K562 (cell line): Measurements from ENCODE around the gene RAB40B. TPM values are rescaled to one million over a fixed set of nuclear protein-coding genes. Genes with fewer than 3 reads are reported as not detected.

Experiments used
- ARNT ChIP-seq, 2 experiments: fragments of 450-650 bp; IDR thresholded peaks; 2 replicates each; pipeline ENCODE4 v1.6.1; 2016; ENCODE audit warnings: mild to moderate bottlenecking in 1 of 2
- ATF7 ChIP-seq: fragments of 450-650 bp; IDR thresholded peaks from 2 replicates; pipeline ENCODE4 v1.7.1; 2014; ENCODE audit warnings: mild to moderate bottlenecking, moderate library complexity
- CEBPG ChIP-seq, 3 experiments: fragments of 200-800 bp in 1 of 3; sonication (Bioruptor generic) in 1 of 3; sonication (generic) in 1 of 3; formaldehyde crosslinking in 1 of 3; IDR thresholded peaks in 2 of 3; conservative IDR thresholded peaks in 1 of 3; 2 replicates each; pipeline versions ENCODE4 v1.6.1 to v1.8.0; 2016 to 2022; ENCODE audit warnings: missing compliant biosample characterization in 2 of 3, missing genetic modification characterization in 2 of 3, mild to moderate bottlenecking in 1 of 3, missing genetic modification reagents in 1 of 3
- CREBBP ChIP-seq: IDR thresholded peaks from one replicate; pipeline ENCODE4 v1.6.1; 2012; ENCODE audit warnings: low read depth, mild to moderate bottlenecking, control low read depth, inconsistent platforms, low read length
- E2F3 ChIP-seq: fragments of 250-450 bp; sonication (Bioruptor Pico); IDR thresholded peaks from 2 replicates; pipeline ENCODE4 v1.4.0; 2020; ENCODE audit warnings: mild to moderate bottlenecking
- ESRRA ChIP-seq: fragments of 450-650 bp; IDR thresholded peaks from 2 replicates; pipeline ENCODE4 v1.6.1; 2014; ENCODE audit warnings: low read depth, mild to moderate bottlenecking, moderate library complexity, borderline replicate concordance
- GABPB1 ChIP-seq: sonication (generic); formaldehyde crosslinking; IDR thresholded peaks from 2 replicates; pipeline ENCODE4 v1.8.0; 2022; ENCODE audit warnings: mild to moderate bottlenecking, missing genetic modification reagents
- HIVEP1 ChIP-seq: fragments of 250-450 bp; sonication (Bioruptor Pico); IDR thresholded peaks from 2 replicates; pipeline ENCODE4 v1.4.0; 2020; ENCODE audit warnings: mild to moderate bottlenecking
- HMGN3 ChIP-seq: IDR thresholded peaks from 2 replicates; pipeline ENCODE4 v1.6.1; 2011; ENCODE audit warnings: borderline replicate concordance, low read depth, mild to moderate bottlenecking, mixed read lengths, low read length; ENCODE audit not compliant: insufficient read length; ENCODE audit errors: extremely low read depth
- KLF16 ChIP-seq: IDR thresholded peaks from 2 replicates; pipeline ENCODE4 v1.6.1; 2016; ENCODE audit warnings: antibody characterized with exemption
- MECOM ChIP-seq: fragments of 250-450 bp; sonication (Bioruptor Pico); IDR thresholded peaks from 2 replicates; pipeline ENCODE4 v1.8.0; 2022; ENCODE audit warnings: inconsistent platforms
- MED1 ChIP-seq: sonication (generic); formaldehyde crosslinking; IDR thresholded peaks from 2 replicates; pipeline ENCODE4 v1.8.1; 2023; ENCODE audit warnings: missing genetic modification reagents, borderline replicate concordance
- NR4A1 ChIP-seq, 2 experiments: fragments of 250-450 bp in 1 of 2; fragments of 450-650 bp in 1 of 2; sonication (Bioruptor Pico) in 1 of 2; IDR thresholded peaks; 2 replicates each; pipeline versions ENCODE4 v1.4.0 to v1.6.1; 2016 to 2020; ENCODE audit warnings: mild to moderate bottlenecking in 2 of 2, missing compliant biosample characterization in 1 of 2, missing genetic modification characterization in 1 of 2, moderate library complexity in 1 of 2
- PBX2 ChIP-seq, 2 experiments: IDR thresholded peaks in 1 of 2; conservative IDR thresholded peaks in 1 of 2; 2 replicates each; pipeline ENCODE4 v1.6.1; 2016; ENCODE audit warnings: low read depth in 2 of 2, mild to moderate bottlenecking in 1 of 2, missing compliant biosample characterization in 1 of 2, missing genetic modification characterization in 1 of 2, moderate library complexity in 1 of 2
- RAD51 ChIP-seq: fragments of 450-650 bp; IDR thresholded peaks from 2 replicates; pipeline ENCODE4 v1.7.1; 2016; ENCODE audit warnings: low read depth, mild to moderate bottlenecking, borderline replicate concordance
- SMARCC2 ChIP-seq: fragments of 450-650 bp; IDR thresholded peaks from 2 replicates; pipeline ENCODE4 v1.6.1; 2017; ENCODE audit warnings: antibody characterized with exemption, moderate library complexity, mild to moderate bottlenecking, low read depth
- YY1 ChIP-seq, 3 experiments: IDR thresholded peaks; 2 replicates each; pipeline ENCODE4 v1.6.1; 2011; ENCODE audit warnings: low read length in 2 of 3, mild to moderate bottlenecking in 2 of 3, moderate library complexity in 2 of 3, borderline replicate concordance in 1 of 3, control low read depth in 1 of 3, low read depth in 1 of 3; ENCODE audit not compliant: insufficient read depth in 3 of 3, insufficient replicate concordance in 2 of 3, control insufficient read depth in 1 of 3, insufficient read length in 1 of 3; ENCODE audit errors: extremely low read depth in 1 of 3
- ZNF41 ChIP-seq: fragments of 250-450 bp; sonication (Bioruptor Pico); conservative IDR thresholded peaks from 2 replicates; pipeline ENCODE4 v1.4.0; 2020; ENCODE audit warnings: mild to moderate bottlenecking
- polyA plus RNA-seq, 8 experiments: library from polyadenylated mRNA; depleted of rRNA in 4 of 8; stranded (reverse) in 5 of 8; unstranded in 3 of 8; fragments of >200 nt; fragmentation: Nextera tagmentation in 2 of 8; fragmentation: Illumina TruSeq in 1 of 8; extraction: Ambion mirVana in 2 of 8; extraction: Trizol in 1 of 8; gene quantifications; 2 replicates each; pipeline versions ENCODE4 v1.2.1 to v1.2.3, GENCODE V29; 2011 to 2014; ENCODE audit warnings: inconsistent platforms in 1 of 8, missing spikeins in 1 of 8
- total RNA-seq, 7 experiments: library from RNA; depleted of rRNA in 6 of 7; stranded (reverse); fragments of >200 nt in 6 of 7; fragmentation: Illumina TruSeq in 2 of 7; extraction: Trizol in 2 of 7; gene quantifications; 2 replicates each; pipeline versions ENCODE4 v1.2.1 to v1.2.3, GENCODE V29; 2011 to 2021; ENCODE audit warnings: low replicate concordance in 1 of 7
- TF ChIP-seq, protein P1 (sequence below): fragments of 250-450 bp; sonication (Bioruptor Pico); IDR thresholded peaks from 2 replicates; pipeline ENCODE4 v1.5.0; 2021; ENCODE audit warnings: mild to moderate bottlenecking, moderate library complexity

The RAB40B gene
- total and polyA plus RNA-seq, 9 of the 15 experiments (the other 6 are each of a cell fraction or from before 2014, with no cell fraction given), result 0.13 to 4.6 (median 1.4) TPM

GRCh38 chr17:82611140-82612058, 87.1 kb downstream of the RAB40B start (continued):
- TF ChIP-seq, protein P1, sequence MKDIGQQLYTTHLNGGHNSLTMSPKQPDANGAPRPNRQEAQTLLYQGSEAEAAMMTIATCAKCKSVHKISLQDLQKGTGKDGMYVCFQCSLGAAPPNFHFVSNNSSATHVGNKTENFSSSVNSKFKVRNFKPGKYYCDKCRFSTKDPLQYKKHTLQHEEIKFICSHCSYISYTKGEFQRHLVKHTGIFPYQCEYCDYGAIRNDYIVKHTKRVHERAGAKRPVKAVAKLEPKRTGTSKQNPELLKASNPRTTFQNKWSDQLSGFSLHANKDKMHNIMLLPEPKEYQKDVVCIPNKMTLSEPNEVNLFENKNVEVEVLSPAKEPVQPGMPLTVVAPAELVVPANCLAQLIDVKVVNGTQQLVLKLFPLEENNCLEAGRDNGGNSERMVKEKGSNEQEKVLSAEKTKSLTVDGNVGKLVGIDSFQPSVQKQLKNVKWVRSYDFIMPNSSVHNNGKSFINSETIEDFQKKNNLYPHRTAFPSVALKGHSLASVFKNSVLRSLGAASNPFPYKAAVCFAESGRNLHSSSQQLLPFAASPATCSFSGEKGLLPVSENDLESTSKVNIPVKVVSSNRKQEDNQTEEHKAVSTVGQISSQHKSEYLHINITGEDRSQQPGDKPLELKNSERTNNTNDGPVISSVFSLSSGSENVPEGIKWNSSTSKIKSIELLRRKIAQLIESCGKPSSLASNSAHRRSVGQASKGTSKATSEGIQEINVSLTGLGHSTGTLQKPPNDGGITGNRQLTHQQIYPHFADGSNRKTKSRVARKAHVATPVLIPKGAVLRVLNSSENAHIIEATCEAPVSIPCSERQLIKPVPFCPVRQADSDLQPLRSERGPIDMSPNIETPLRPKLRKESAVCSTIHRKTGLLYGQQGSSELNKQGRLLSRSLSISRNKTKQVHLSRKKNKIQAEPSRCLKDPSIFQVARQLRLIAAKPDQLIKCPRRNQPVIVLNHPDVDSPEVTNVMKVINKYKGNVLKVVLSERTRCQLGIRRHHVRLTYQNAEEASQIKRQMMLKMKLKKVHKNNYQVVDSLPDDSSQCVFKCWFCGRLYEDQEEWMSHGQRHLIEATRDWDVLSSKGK (CRISPR knock-in tag), result no peak
- TF ChIP-seq YY1 (IDR thresholded peaks at IDR 0.05; ENCODE audit: borderline replicate concordance in 1 of 3, control insufficient read depth in 1 of 3, extremely low read depth in 1 of 3, insufficient read depth in 3 of 3, insufficient read length in 1 of 3, insufficient replicate concordance in 2 of 3, low read depth in 1 of 3, low read length in 2 of 3) (peak in 1 of 3 experiments; percentile 71), ATF7 (peak; percentile 65), ESRRA (peak; percentile 95), ZNF41 (CRISPR knock-in tag) (no peak), E2F3 (CRISPR knock-in tag) (no peak), PBX2 (CRISPR knock-in tag; IDR thresholded peaks at IDR 0.05; ENCODE audit: low read depth) (no peak), PBX2 (tag; conservative IDR thresholded peaks at IDR 0.05; ENCODE audit: low read depth) (peak; percentile 70), MECOM (CRISPR knock-in tag) (peak; percentile 40; the same call in 1 of the 2 replicates), ARNT (IDR thresholded peaks at IDR 0.05) (no peak), KLF16 (no peak), MED1 (no peak), HIVEP1 (CRISPR knock-in tag) (no peak), SMARCC2 (peak; percentile 46; the same call in 1 of the 2 replicates), HMGN3 (no peak), NR4A1 (CRISPR knock-in tag; IDR thresholded peaks at IDR 0.05) (no peak), NR4A1 (tag; IDR thresholded peaks at IDR 0.05) (no peak), CREBBP (no peak), RAD51 (no peak), GABPB1 (no peak), CEBPG (CRISPR knock-in tag; IDR thresholded peaks at IDR 0.05) (peak; percentile 47; the same call in 1 of the 2 replicates), CEBPG (tag; conservative IDR thresholded peaks at IDR 0.05 in 1 of 2, IDR thresholded peaks at IDR 0.05 in 1 of 2) (peak; percentile 72 to 84)
